ENCODE measurements around the gene KIF5C. TPM values are rescaled to one million over a fixed set of nuclear protein-coding genes. Genes with fewer than 3 reads are reported as not detected.

Gene KIF5C
- total RNA-seq, 1 experiment from 2014 or later = 0.87 TPM

GRCh38 chr2:148885988-148886387 is 11.0 kb downstream of the KIF5C start:
- no peaks in the 10 kb centered on the region for H3K4me1 Mint-ChIP-seq (ENCODE audit: low read depth, unreplicated experiment)
- CTCF ChIA-PET = no interaction called here
- no peak overlapping the region for H3K27ac Mint-ChIP-seq (ENCODE audit: unreplicated experiment)

GRCh38 chr2:148887350-148888002 is 12.4 kb downstream of the KIF5C start:
- TF ChIP-seq, protein P1, sequence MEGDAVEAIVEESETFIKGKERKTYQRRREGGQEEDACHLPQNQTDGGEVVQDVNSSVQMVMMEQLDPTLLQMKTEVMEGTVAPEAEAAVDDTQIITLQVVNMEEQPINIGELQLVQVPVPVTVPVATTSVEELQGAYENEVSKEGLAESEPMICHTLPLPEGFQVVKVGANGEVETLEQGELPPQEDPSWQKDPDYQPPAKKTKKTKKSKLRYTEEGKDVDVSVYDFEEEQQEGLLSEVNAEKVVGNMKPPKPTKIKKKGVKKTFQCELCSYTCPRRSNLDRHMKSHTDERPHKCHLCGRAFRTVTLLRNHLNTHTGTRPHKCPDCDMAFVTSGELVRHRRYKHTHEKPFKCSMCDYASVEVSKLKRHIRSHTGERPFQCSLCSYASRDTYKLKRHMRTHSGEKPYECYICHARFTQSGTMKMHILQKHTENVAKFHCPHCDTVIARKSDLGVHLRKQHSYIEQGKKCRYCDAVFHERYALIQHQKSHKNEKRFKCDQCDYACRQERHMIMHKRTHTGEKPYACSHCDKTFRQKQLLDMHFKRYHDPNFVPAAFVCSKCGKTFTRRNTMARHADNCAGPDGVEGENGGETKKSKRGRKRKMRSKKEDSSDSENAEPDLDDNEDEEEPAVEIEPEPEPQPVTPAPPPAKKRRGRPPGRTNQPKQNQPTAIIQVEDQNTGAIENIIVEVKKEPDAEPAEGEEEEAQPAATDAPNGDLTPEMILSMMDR (IDR thresholded peaks at IDR 0.05; ENCODE audit: unreplicated experiment) = no peak
- H3K4me1 Mint-ChIP-seq (ENCODE audit: low read depth, unreplicated experiment) = no peaks in the 10 kb centered on the region
- H3K36me3 Mint-ChIP-seq (ENCODE audit: insufficient read depth, unreplicated experiment) = no peaks in the 10 kb centered on the region
- peak overlapping the region; percentile 68 for H3K4me3 Mint-ChIP-seq (ENCODE audit: low read depth, unreplicated experiment)
- intact Hi-C loops (cut with micrococcal nuclease; ENCODE audit: unreplicated experiment) = no loop called here
- CTCF ChIA-PET = no interaction called here
- H3K9me3 Mint-ChIP-seq (ENCODE audit: low read depth, unreplicated experiment) = no peaks in the 10 kb centered on the region
- no peak overlapping the region for H3K27ac Mint-ChIP-seq (ENCODE audit: unreplicated experiment)
- peaks cover 63% of the 10 kb centered on the region for H3K27me3 Mint-ChIP-seq (ENCODE audit: unreplicated experiment)
- no peak for DNase-seq
- no TSS peak for BruUV-seq (replicated peaks)

More at GRCh38 chr2:148885988-148886387, 11.0 kb downstream of the KIF5C start:
- Mint-ChIP-seq H3K36me3 (ENCODE audit: insufficient read depth, unreplicated experiment) (no peaks in the 10 kb centered on the region), H3K27me3 (ENCODE audit: unreplicated experiment) (peaks cover 62% of the 10 kb centered on the region), H3K4me3 (ENCODE audit: low read depth, unreplicated experiment) (no peak overlapping the region), H3K9me3 (ENCODE audit: low read depth, unreplicated experiment) (no peaks in the 10 kb centered on the region)
- TF ChIP-seq, protein P1 (IDR thresholded peaks at IDR 0.05; ENCODE audit: unreplicated experiment) = no peak
- intact Hi-C loops (cut with micrococcal nuclease; ENCODE audit: unreplicated experiment) = no loop called here
- DNase-seq = no peak
- BruUV-seq (replicated peaks) = no TSS peak

GRCh38 chr2:148888003-148888501 is 13.0 kb downstream of the KIF5C start:
- peak overlapping the region; percentile 68 for H3K4me3 Mint-ChIP-seq (ENCODE audit: low read depth, unreplicated experiment)
- TF ChIP-seq, protein P1 (IDR thresholded peaks at IDR 0.05; ENCODE audit: unreplicated experiment) = no peak
- CTCF ChIA-PET = no interaction called here
- H3K9me3 Mint-ChIP-seq (ENCODE audit: low read depth, unreplicated experiment) = no peaks in the 10 kb centered on the region
- H3K27me3 Mint-ChIP-seq (ENCODE audit: unreplicated experiment) = peaks cover 69% of the 10 kb centered on the region
- no peaks in the 10 kb centered on the region for H3K4me1 Mint-ChIP-seq (ENCODE audit: low read depth, unreplicated experiment)
- no peaks in the 10 kb centered on the region for H3K36me3 Mint-ChIP-seq (ENCODE audit: insufficient read depth, unreplicated experiment)
- H3K27ac Mint-ChIP-seq (ENCODE audit: unreplicated experiment) = no peak overlapping the region
- BruUV-seq (replicated peaks) = no TSS peak
- DNase-seq = peak; percentile 7
- intact Hi-C loops (cut with micrococcal nuclease; ENCODE audit: unreplicated experiment) = no loop called here

DNA sequence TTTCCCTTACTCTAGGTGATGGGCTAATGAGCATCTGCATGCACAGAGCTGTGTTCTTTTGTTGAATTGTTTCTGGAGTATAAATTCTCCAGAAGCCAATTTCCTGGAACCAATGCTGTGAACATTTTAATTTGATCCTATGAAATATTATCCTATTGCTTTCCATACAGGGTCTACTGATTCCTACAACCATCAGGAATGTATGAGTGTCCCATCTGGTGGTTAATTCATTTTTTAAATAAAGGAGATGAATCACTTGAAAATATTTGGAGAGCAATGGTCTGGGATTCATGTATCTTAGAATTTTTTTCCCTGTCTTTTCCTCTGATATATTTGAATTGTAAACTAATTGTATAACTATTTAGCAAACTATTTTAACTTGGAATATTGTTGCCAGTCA is 14.0 kb downstream of the KIF5C start:
- no TSS peak for BruUV-seq (replicated peaks)
- no peak for DNase-seq
- TF ChIP-seq, protein P1 (IDR thresholded peaks at IDR 0.05; ENCODE audit: unreplicated experiment) = no peak
- peak overlapping the region; percentile 68 for H3K4me3 Mint-ChIP-seq (ENCODE audit: low read depth, unreplicated experiment)
- no peak overlapping the region for H3K27ac Mint-ChIP-seq (ENCODE audit: unreplicated experiment)
- H3K27me3 Mint-ChIP-seq (ENCODE audit: unreplicated experiment) = peaks cover 76% of the 10 kb centered on the region
- CTCF ChIA-PET = no interaction called here
- H3K9me3 Mint-ChIP-seq (ENCODE audit: low read depth, unreplicated experiment) = peaks cover 7% of the 10 kb centered on the region
- H3K36me3 Mint-ChIP-seq (ENCODE audit: insufficient read depth, unreplicated experiment) = no peaks in the 10 kb centered on the region
- intact Hi-C loops (cut with micrococcal nuclease; ENCODE audit: unreplicated experiment) = no loop called here
- H3K4me1 Mint-ChIP-seq (ENCODE audit: low read depth, unreplicated experiment) = no peaks in the 10 kb centered on the region

All from Calu3 (cell line).